A549 (cell line): ENCODE measurements around the gene CRYBA1. TPM values are rescaled to one million over a fixed set of nuclear protein-coding genes. Genes with fewer than 3 reads are reported as not detected.
"Not testable (repeated sequence)": the region's sequence is repeated elsewhere in the genome, so short reads cannot be mapped to it uniquely, and the experiment has no call there.

Experiments used
- ATAC-seq, 2 experiments: fragments of 200-7000 bp in 1 of 2; fragments of >200 bp in 1 of 2; cut with Nextera tagmentation in 1 of 2; cut with Tn5 transposase in 1 of 2; 3 replicates each; pipeline versions ENCODE4 v1.8.0 to v1.9.1; 2018 to 2020; ENCODE audit warnings: mild to moderate bottlenecking in 1 of 2, moderate library complexity in 1 of 2
- CTCF ChIA-PET: fragments of 300-600 bp; sonication (Branson Sonifier 250); formaldehyde crosslinking; extraction: SDS; loops from one replicate; lab custom pipeline; 2021; ENCODE audit warnings: antibody characterized with exemption, inconsistent platforms; lab: Yijun Ruan, JAX
- POLR2A ChIA-PET: fragments of 350-600 bp; formaldehyde crosslinking; extraction: SDS; loops from one replicate; lab custom pipeline; 2021; ENCODE audit warnings: antibody characterized with exemption, inconsistent platforms; lab: Yijun Ruan, JAX
- DNase-seq, 2 experiments: peaks; one replicate each; pipeline versions ENCODE4 v3.0.0 to v3.0.0-alpha.2; 2011 to 2016; ENCODE audit warnings: low read depth in 1 of 2, low spot score in 1 of 2
- FAIRE-seq: peaks from 2 replicates; lab custom pipeline; 2011; peaks lifted over from hg19 to GRCh38; lab: Jason Lieb, UNC
- H3K27ac ChIP-seq, 2 experiments: fragments of >200 bp; sonication (Bioruptor Twin); formaldehyde crosslinking; 3 replicates each; pipeline ENCODE4 v1.5.1; 2016 to 2017
- H3K4me1 ChIP-seq: fragments of >200 bp; sonication (Bioruptor Twin); formaldehyde crosslinking; 3 replicates; pipeline ENCODE4 v1.6.1; 2016
- H3K4me2 ChIP-seq: fragments of >200 bp; sonication (Bioruptor Twin); formaldehyde crosslinking; 3 replicates; pipeline ENCODE4 v1.6.1; 2016
- H3K4me3 ChIP-seq: fragments of >200 bp; sonication (Bioruptor Twin); formaldehyde crosslinking; 3 replicates; pipeline ENCODE4 v1.5.1; 2016
- H3K9me3 ChIP-seq: fragments of >200 bp; sonication (Bioruptor Twin); formaldehyde crosslinking; 3 replicates; pipeline ENCODE4 v1.6.1; 2016
- ATOH8 ChIP-seq: fragments of 250-450 bp; sonication (Bioruptor Pico); IDR thresholded peaks from 2 replicates; pipeline ENCODE4 v1.5.0; 2020; ENCODE audit warnings: low read depth, mild to moderate bottlenecking, moderate library complexity
- CHD2 ChIP-seq: fragments of 150-350 bp; IDR thresholded peaks from 2 replicates; pipeline ENCODE4 v1.6.1; 2014; ENCODE audit warnings: low read length; ENCODE audit not compliant: partially characterized antibody
- CHD4 ChIP-seq: fragments of 200-600 bp; sonication (generic); IDR thresholded peaks from 2 replicates; pipeline ENCODE4 v1.6.1; 2016; ENCODE audit warnings: antibody characterized with exemption, mild to moderate bottlenecking, borderline replicate concordance
- CTCF ChIP-seq: fragments of >200 bp; sonication (Bioruptor Twin); formaldehyde crosslinking; IDR thresholded peaks from 3 replicates; pipeline ENCODE4 v1.5.1; 2016
- EHF ChIP-seq: fragments of 250-450 bp; sonication (Bioruptor Pico); IDR thresholded peaks from 2 replicates; pipeline ENCODE4 v1.5.0; 2020; ENCODE audit warnings: mild to moderate bottlenecking
- ESRRA ChIP-seq: fragments of 150-350 bp; IDR thresholded peaks from 2 replicates; pipeline ENCODE4 v1.6.1; 2014; ENCODE audit warnings: mild to moderate bottlenecking, low read length, borderline replicate concordance
- FOSL2 ChIP-seq, 2 experiments: fragments of 450-650 bp in 1 of 2; fragments of >200 bp in 1 of 2; sonication (Bioruptor Twin) in 1 of 2; formaldehyde crosslinking; IDR thresholded peaks; 2 replicates each; pipeline versions ENCODE4 v1.5.0 to v1.6.1; 2016 to 2020; ENCODE audit warnings: mild to moderate bottlenecking in 1 of 2, moderate library complexity in 1 of 2
- HDAC2 ChIP-seq: fragments of 200-600 bp; sonication (generic); IDR thresholded peaks from 2 replicates; pipeline ENCODE4 v1.6.1; 2016
- HEYL ChIP-seq: fragments of 250-450 bp; sonication (Bioruptor Pico); IDR thresholded peaks from 2 replicates; pipeline ENCODE4 v1.8.0; 2021; ENCODE audit warnings: mild to moderate bottlenecking, moderate library complexity
- KDM5A ChIP-seq: fragments of 200-600 bp; sonication (generic); IDR thresholded peaks from 2 replicates; pipeline ENCODE4 v1.6.1; 2016; ENCODE audit warnings: antibody characterized with exemption, mild to moderate bottlenecking
- NPAS2 ChIP-seq: fragments of 250-450 bp; sonication (Bioruptor Pico); IDR thresholded peaks from 2 replicates; pipeline ENCODE4 v1.8.0; 2022; ENCODE audit warnings: mild to moderate bottlenecking, moderate library complexity, borderline replicate concordance
- PHF8 ChIP-seq: fragments of 200-600 bp; sonication (generic); IDR thresholded peaks from 2 replicates; pipeline ENCODE4 v1.6.1; 2016; ENCODE audit warnings: low read depth, mild to moderate bottlenecking, antibody characterized with exemption, moderate library complexity, borderline replicate concordance
- POLR2A ChIP-seq: IDR thresholded peaks from 2 replicates; pipeline ENCODE4 v1.6.1; 2012; ENCODE audit warnings: mild to moderate bottlenecking, low read length
- RAD21 ChIP-seq, 2 experiments: fragments of >200 bp in 1 of 2; sonication (Bioruptor Twin) in 1 of 2; formaldehyde crosslinking in 1 of 2; IDR thresholded peaks in 1 of 2; conservative IDR thresholded peaks in 1 of 2; 2 replicates in 1 of 2; 3 replicates in 1 of 2; pipeline ENCODE4 v1.6.1; 2012 to 2018; ENCODE audit warnings: inconsistent platforms in 1 of 2
- RCOR1 ChIP-seq: fragments of 150-350 bp; IDR thresholded peaks from 2 replicates; pipeline ENCODE4 v1.6.1; 2014; ENCODE audit warnings: antibody characterized with exemption, low read length, low read depth
- REST ChIP-seq: fragments of 200-600 bp; sonication (generic); IDR thresholded peaks from 2 replicates; pipeline ENCODE4 v1.6.1; 2016; ENCODE audit warnings: antibody characterized with exemption, mild to moderate bottlenecking, moderate library complexity
- RFX5 ChIP-seq: fragments of 450-650 bp; IDR thresholded peaks from 2 replicates; pipeline ENCODE4 v1.7.1; 2014; ENCODE audit warnings: antibody characterized with exemption, mild to moderate bottlenecking, moderate library complexity
- RNF2 ChIP-seq: fragments of 200-600 bp; sonication (generic); IDR thresholded peaks from 2 replicates; pipeline ENCODE4 v1.6.1; 2016; ENCODE audit warnings: low read depth, mild to moderate bottlenecking, antibody characterized with exemption, moderate library complexity, borderline replicate concordance
- SMC3 ChIP-seq: fragments of >200 bp; sonication (Bioruptor Twin); formaldehyde crosslinking; IDR thresholded peaks from 3 replicates; pipeline ENCODE4 v1.6.1; 2018; ENCODE audit warnings: inconsistent platforms
- TFCP2L1 ChIP-seq: fragments of 250-450 bp; sonication (Bioruptor Pico); IDR thresholded peaks from 2 replicates; pipeline ENCODE4 v1.5.0; 2021; ENCODE audit warnings: mild to moderate bottlenecking
- USF2 ChIP-seq: fragments of 450-650 bp; IDR thresholded peaks from 2 replicates; pipeline ENCODE4 v1.6.1; 2014; ENCODE audit warnings: antibody characterized with exemption
- ZFP36 ChIP-seq: fragments of 450-650 bp; IDR thresholded peaks from 2 replicates; pipeline ENCODE4 v1.6.1; 2014; ENCODE audit warnings: borderline replicate concordance; ENCODE audit not compliant: partially characterized antibody
- WGBS: methylation state at CpG from one replicate; pipeline ENCODE4 v1.1.6; 2017; ENCODE audit errors: missing lambda C conversion rate; 5-methylcytosine and 5-hydroxymethylcytosine counted together
- polyA plus RNA-seq, 4 experiments: library from polyadenylated mRNA; depleted of rRNA in 3 of 4; stranded (reverse); fragments of >200 nt; fragmentation: RNase III in 1 of 4; extraction: RNeasy Plus Mini Kit Qiagen cat#74134 plus additional on column Dnase treatment in 1 of 4; gene quantifications; 2 replicates in 3 of 4; 3 replicates in 1 of 4; pipeline ENCODE4 v1.2.3, GENCODE V29; 2011 to 2017

The CRYBA1 gene
- polyA plus RNA-seq, 2 of the 4 experiments (the other 2 are of a cell fraction) = 0.10 to 0.12 TPM

GRCh38 chr17:29263916-29264315, 17.3 kb downstream of the CRYBA1 start:
- peaks cover 6% of the 10 kb centered on the region; the same call in 2 of the 3 replicates for H3K4me1 ChIP-seq
- H3K4me2 ChIP-seq = no peak overlapping the region
- no peak for TF ChIP-seq TFCP2L1 (CRISPR knock-in tag)
- no peak for TF ChIP-seq POLR2A
- no peak for TF ChIP-seq RNF2
- no peak for TF ChIP-seq REST
- TF ChIP-seq SMC3 = no peak
- no peak for TF ChIP-seq ZFP36
- TF ChIP-seq CTCF = no peak
- TF ChIP-seq CHD4 = no peak
- ChIA-PET CTCF (interaction anchor here (0.8 to 1.2 kb wide), 3 partner anchors 13 to 119 kb away, joined by 3 to 4 read pairs (median 4); no protein-coding TSS in a partner anchor), POLR2A (no interaction called here)
- DNase-seq (no peak), FAIRE-seq (no peak), ATAC-seq (no peak)
- WGBS = 88% methylated on average over 5 of the region's 5 CpGs
- no peaks in the 10 kb centered on the region for H3K9me3 ChIP-seq
- no peak overlapping the region for H3K4me3 ChIP-seq
- H3K27ac ChIP-seq = no peak overlapping the region

- H3K27ac ChIP-seq, H3K4me3 ChIP-seq, FAIRE-seq, H3K4me1 ChIP-seq, POLR2A ChIA-PET, H3K9me3 ChIP-seq, ATAC-seq, H3K4me2 ChIP-seq, DNase-seq: not testable (repeated sequence)
- CTCF ChIA-PET = interaction anchor here (1.4 kb wide), 2 partner anchors 19 to 53 kb away, joined by 3 to 6 read pairs; no protein-coding TSS in a partner anchor
- WGBS = 93% methylated on average over 8 of the region's 9 CpGs
These were observed 25.3 kb downstream of the CRYBA1 start for GRCh38 chr17:29271980-29272379.

- no peak for FAIRE-seq
- WGBS = 78% methylated on average over 1 of the region's 1 CpG
- no peak for TF ChIP-seq KDM5A
- no peak for TF ChIP-seq HEYL (CRISPR knock-in tag)
- TF ChIP-seq POLR2A = no peak
- no peak for TF ChIP-seq CHD2
- no peak for TF ChIP-seq USF2
- no peak for TF ChIP-seq PHF8
- no peak for TF ChIP-seq CTCF
- TF ChIP-seq ZFP36 = no peak
- no peak for TF ChIP-seq HDAC2
- TF ChIP-seq RFX5 = no peak
- TF ChIP-seq RCOR1 = no peak
- TF ChIP-seq ATOH8 (CRISPR knock-in tag) = no peak
- TF ChIP-seq NPAS2 = no peak
- no peak for TF ChIP-seq RAD21 (conservative IDR thresholded peaks at IDR 0.05 in 1 of 2, IDR thresholded peaks at IDR 0.05 in 1 of 2)
- TF ChIP-seq ESRRA = no peak
- TF ChIP-seq SMC3 = no peak
- no peak for TF ChIP-seq FOSL2 (IDR thresholded peaks at IDR 0.05)
- TF ChIP-seq FOSL2 (CRISPR knock-in tag; IDR thresholded peaks at IDR 0.05) = no peak
- no peak for TF ChIP-seq EHF
These were observed 27.3 kb downstream of the CRYBA1 start for GRCh38 chr17:29273924-29274323.

More at GRCh38 chr17:29273924-29274323, 27.3 kb downstream of the CRYBA1 start:
- Histone ChIP-seq H3K27ac (no peak overlapping the region), H3K4me3 (no peak overlapping the region), H3K9me3 (peaks cover 5% of the 10 kb centered on the region), H3K4me2 (no peak overlapping the region), H3K4me1 (peaks cover 12% of the 10 kb centered on the region; the same call in 2 of the 3 replicates)
- ATAC-seq (no peak), DNase-seq (no peak)
- POLR2A ChIA-PET = interaction anchor here (0.7 to 1.1 kb wide), 2 partner anchors 20 to 33 kb away, joined by 3 to 4 read pairs; partner anchors contain the start of gene NUFIP2
- CTCF ChIA-PET = interaction anchor here (0.6 to 1.9 kb wide), 11 partner anchors 12 to 964 kb away, joined by 3 to 11 read pairs (median 4); partner anchors contain the start of gene MYO18A
